Mesenteric fat pad (tissue), 1 donor: Measurements from ENCODE around the gene CPLX1. TPM values are rescaled to one million over a fixed set of nuclear protein-coding genes. Genes with fewer than 3 reads are reported as not detected.
"Not testable (repeated sequence)": the region's sequence is repeated elsewhere in the genome, so short reads cannot be mapped to it uniquely, and the experiment has no call there.

Experiments used
- DNase-seq: peaks from one replicate; pipeline ENCODE4 v3.0.0-alpha.2; 2020; ENCODE audit warnings: low spot score
- total RNA-seq: library from RNA; stranded (reverse); fragmentation: NEBNext Ultra II Directional; extraction: Animal tissue kit (Norgen Biotek cat#: 25700); gene quantifications from one replicate; pipeline ENCODE4 v1.2.1, GENCODE V29; 2021
- donor health status: DM: yes; HTN: yes; CAD: no.

CPLX1 gene
- total RNA-seq, 1 donor from 2014 or later, result 3.0 TPM

GRCh38 chr4:761739-762138 is 64.2 kb downstream of the CPLX1 start:
- no peak for DNase-seq

GRCh38 chr4:761086-761485 is 64.8 kb downstream of the CPLX1 start:
- no peak for DNase-seq

GRCh38 chr4:760616-761015 is 65.3 kb downstream of the CPLX1 start:
- DNase-seq, result no peak

- not testable (repeated sequence) for DNase-seq
Measured at GRCh38 chr4:759810-760209, 66.1 kb downstream of the CPLX1 start.

DNA sequence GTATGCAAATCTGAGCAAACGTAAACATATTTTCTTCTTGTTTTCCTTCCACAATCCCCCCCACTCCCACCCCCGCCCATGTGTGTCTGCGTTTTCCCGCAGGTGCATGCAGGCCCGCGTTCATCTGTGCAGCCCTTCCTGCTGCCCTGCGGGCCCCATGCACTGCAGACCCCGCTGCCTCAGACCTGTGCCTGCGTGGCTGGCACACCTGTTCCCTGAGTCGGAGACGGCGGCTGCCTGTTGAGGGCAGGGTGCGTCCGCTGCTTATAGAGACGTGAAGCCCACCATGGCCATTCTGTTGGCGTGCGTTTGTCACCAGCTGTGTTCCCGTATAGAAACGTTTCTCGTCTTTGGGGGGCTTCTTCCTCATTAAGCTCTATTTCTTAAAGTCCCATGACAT is 68.8 kb downstream of the CPLX1 start:
- no peak for DNase-seq

DNA sequence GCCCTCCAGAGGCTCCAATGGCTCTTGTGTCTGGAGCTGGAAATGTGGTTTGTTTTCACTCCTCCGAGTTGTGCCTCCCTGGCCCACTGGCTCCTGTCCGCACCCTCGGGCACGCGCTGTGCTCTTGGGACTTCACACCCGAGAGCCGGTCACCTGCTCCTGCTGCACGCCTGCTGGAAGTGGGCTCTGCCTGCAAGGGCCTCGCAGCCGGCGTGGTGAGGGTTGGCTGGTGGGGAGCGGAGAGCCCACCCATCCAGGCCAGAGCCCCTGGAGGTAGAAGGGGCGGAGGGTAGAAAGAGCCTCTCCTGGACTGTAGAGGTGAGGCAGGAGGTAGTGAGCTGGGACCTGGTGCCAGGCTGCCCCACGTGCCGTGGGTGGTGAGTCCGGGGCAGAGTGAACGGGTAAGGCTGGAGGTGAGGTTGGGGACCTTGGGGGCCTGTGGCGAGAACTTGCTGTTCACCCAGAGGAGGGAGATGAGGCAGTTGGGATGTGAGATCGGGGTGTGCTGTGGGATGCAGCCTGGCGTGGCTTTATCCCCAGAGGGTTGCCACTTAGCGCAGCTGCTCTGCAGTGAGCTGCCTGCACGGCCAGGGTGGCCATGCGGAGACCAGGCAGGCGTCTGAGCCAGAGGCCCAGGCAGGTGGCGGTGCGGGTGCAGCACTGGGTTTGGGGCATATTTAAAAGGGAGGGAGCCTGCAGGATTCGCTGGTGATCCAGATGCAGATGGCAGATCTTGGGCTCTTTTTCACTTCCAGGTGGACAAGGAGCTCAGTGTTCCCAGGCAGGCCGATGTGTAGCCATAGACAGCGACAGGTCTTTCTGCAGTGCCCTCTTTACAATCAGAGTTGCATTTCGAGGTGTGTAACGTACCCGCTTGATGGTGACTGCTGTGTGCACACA is 71.5 kb downstream of the CPLX1 start:
- no peak for DNase-seq

DNA sequence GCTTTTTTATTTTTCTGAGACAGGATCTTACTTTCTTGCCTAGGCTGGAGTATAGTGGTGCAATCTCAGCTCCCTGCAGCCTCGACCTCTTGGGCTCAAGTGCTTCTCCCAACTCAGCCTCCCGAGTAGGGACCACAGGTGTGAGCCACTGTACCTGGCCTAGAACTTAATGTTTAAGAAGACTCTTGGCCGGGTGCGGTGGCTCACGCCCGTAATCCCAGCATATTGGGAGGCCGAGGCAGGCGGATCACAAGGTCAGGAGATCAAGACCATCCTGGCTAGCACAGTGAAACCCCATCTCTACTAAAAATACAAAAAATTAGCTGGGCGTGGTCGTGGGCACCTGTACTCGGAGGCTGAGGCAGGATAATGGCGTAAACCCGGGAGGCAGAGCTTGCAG is 72.7 kb downstream of the CPLX1 start:
- not testable (repeated sequence) for DNase-seq

- no peak for DNase-seq
Measured at GRCh38 chr4:752196-752861, 73.6 kb downstream of the CPLX1 start.

- no peak for DNase-seq
Measured at GRCh38 chr4:751676-752075, 74.3 kb downstream of the CPLX1 start.

GRCh38 chr4:749698-750666 is 75.9 kb downstream of the CPLX1 start:
- DNase-seq, result no peak

- DNase-seq, result no peak
Measured at GRCh38 chr4:748461-748860, 77.5 kb downstream of the CPLX1 start.

DNA sequence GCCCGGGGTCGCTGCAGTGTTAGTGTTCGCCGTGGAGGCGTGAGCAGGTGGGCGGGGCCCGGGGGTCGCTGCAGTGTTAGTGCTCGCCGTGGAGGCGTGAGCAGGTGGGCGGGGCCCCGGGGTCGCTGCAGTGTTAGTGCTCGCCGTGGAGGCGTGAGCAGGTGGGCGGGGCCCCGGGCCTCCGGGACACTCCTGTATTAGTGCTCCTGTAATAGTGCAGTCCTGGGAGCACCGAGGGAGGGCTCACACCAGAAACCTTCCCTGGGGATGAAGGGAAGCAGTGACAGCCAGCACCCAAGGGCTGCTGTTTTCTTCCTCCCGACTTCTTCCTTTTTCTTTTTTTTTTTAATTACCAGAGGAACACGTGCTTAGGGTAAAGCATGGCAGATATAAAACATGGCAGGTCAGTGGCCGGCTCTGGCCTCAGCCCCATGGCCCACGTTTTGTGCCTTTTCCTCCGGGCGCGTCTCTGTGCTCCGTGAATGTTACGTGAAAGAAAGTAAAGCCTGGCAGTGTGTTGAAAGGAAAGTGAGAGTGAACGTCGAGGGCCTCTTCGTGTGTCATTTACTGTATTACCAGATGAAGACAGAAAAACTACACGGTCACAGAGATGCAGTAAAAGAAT is 78.3 kb downstream of the CPLX1 start:
- no peak for DNase-seq

GRCh38 chr4:744212-744841 is 81.6 kb downstream of the CPLX1 start:
- DNase-seq, result no peak

GRCh38 chr4:743463-744211 is 82.3 kb downstream of the CPLX1 start:
- DNase-seq, result no peak

- no peak for DNase-seq
Measured at GRCh38 chr4:742742-743311, 83.1 kb downstream of the CPLX1 start.

DNA sequence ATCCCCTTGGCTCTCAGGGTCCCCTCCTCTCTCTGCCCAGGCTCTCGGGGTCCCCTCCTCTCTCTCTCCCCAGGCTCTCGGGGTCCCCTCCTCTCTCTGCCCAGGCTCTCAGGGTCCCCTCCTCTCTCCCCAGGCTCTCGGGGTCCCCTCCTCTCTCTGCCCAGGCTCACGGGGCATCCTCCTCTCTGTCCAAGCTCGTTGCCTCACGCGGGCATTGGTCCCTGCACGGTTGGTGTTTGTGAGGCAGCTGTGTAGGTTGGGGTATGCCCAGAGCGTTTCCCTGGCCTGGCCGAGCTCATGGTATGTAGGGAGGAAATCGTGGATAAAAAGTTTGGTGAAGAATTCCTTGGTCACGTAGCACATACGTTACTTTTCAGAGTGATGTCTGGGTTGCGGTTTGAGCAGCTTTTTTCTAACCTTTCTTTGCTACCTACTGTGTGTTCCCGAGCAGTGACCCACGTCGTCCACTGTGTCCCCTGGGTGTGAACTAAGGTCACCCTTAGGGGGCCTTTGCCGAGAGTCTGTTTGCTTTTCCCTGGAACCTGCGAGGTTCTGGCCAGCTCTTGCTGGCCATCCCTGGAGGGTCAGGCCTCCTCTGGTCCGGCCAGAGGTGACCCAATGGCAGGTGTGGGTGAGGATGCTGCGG is 83.7 kb downstream of the CPLX1 start:
- no peak for DNase-seq

DNA sequence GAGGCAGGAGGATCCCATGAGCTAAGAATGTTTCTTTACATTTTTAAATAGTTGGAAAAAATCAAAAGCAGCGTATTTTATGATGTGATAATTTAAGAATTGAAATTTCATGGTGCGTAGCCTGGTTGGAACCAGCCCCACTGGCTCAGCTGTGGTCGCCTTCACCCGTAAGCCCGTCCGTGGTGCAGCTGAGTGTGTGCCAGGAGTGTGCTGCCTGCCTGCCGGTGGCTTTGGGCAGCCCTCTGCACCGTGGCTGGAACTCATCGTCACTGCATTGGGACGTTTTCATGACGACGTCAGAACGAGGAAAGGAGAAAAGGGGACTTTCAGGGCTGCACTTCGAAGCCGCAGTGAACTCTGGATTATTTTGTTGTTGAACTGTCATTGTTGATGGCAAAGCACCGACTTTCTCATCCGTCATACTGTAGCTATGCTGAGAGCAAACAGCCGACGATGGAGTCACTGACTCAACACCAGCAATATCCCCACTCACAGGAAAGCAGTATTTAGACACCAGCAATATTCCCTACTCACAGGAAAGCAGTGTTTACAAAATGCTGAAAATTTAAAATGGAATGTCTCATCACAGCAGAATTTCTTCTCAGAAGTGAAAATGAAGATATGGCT is 85.2 kb downstream of the CPLX1 start:
- no peak for DNase-seq

DNA sequence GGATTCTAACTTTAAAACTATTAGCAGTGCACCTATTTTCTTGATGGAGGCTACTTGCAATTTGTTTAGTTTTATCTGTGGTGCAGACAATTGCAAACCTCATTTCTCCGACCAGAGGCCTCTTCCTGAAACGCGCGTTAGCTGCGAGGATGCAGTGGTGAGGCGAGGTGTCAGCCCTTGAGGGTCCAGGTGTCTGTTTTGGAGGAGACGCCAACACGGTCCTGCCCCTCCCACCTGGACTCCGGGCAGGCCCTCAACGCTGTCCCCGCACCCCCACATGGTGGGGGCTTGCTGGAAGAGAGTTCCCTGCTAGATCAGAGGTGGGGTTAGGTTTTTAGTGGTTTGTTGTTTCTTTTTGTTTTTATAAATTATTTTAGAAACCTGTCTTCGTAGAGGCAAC is 85.9 kb downstream of the CPLX1 start:
- DNase-seq, result no peak
